GM18519 (cell line): Measurements from ENCODE around the gene NTSR1.

Experiments
- ATAC-seq: cut with Tn5 transposase; IDR thresholded peaks from one replicate; pipeline ENCODE4 v1.9.1; 2021; ENCODE audit warnings: mild to moderate bottlenecking, moderate library complexity; ENCODE audit not compliant: unreplicated experiment, low FRiP score

Gene NTSR1

GRCh38 chr20:62752671-62753501, 44.2 kb downstream of the NTSR1 start:
- no peak for ATAC-seq

- ATAC-seq = no peak
Measured at GRCh38 chr20:62753626-62754025, 45.0 kb downstream of the NTSR1 start.

GRCh38 chr20:62754122-62754990, 45.7 kb downstream of the NTSR1 start:
- no peak for ATAC-seq

GRCh38 chr20:62754991-62755356, 46.3 kb downstream of the NTSR1 start:
- ATAC-seq = no peak

- no peak for ATAC-seq
Measured at GRCh38 chr20:62755817-62756724, 47.4 kb downstream of the NTSR1 start.

- ATAC-seq = no peak
Measured at GRCh38 chr20:62758226-62758912, 49.7 kb downstream of the NTSR1 start.

GRCh38 chr20:62759981-62760431, 51.4 kb downstream of the NTSR1 start:
- no peak for ATAC-seq

- no peak for ATAC-seq
Measured at GRCh38 chr20:62760471-62760855, 51.8 kb downstream of the NTSR1 start.

GRCh38 chr20:62760856-62761758, 52.5 kb downstream of the NTSR1 start:
- no peak for ATAC-seq

GRCh38 chr20:62761759-62762131, 53.1 kb downstream of the NTSR1 start:
- no peak for ATAC-seq

GRCh38 chr20:62762376-62762775, 53.7 kb downstream of the NTSR1 start:
- ATAC-seq = no peak

- ATAC-seq = no peak
Measured at GRCh38 chr20:62762801-62763368, 54.2 kb downstream of the NTSR1 start.

- no peak for ATAC-seq
Measured at GRCh38 chr20:62763404-62763803, 54.8 kb downstream of the NTSR1 start.

GRCh38 chr20:62764156-62764935, 55.7 kb downstream of the NTSR1 start:
- no peak for ATAC-seq

GRCh38 chr20:62765021-62765420, 56.4 kb downstream of the NTSR1 start:
- ATAC-seq = no peak

GRCh38 chr20:62765432-62766070, 56.9 kb downstream of the NTSR1 start:
- ATAC-seq = no peak

GRCh38 chr20:62766071-62766450, 57.4 kb downstream of the NTSR1 start:
- ATAC-seq = no peak
